Measurements from ENCODE around the gene PHF14.

PHF14 gene

DNA sequence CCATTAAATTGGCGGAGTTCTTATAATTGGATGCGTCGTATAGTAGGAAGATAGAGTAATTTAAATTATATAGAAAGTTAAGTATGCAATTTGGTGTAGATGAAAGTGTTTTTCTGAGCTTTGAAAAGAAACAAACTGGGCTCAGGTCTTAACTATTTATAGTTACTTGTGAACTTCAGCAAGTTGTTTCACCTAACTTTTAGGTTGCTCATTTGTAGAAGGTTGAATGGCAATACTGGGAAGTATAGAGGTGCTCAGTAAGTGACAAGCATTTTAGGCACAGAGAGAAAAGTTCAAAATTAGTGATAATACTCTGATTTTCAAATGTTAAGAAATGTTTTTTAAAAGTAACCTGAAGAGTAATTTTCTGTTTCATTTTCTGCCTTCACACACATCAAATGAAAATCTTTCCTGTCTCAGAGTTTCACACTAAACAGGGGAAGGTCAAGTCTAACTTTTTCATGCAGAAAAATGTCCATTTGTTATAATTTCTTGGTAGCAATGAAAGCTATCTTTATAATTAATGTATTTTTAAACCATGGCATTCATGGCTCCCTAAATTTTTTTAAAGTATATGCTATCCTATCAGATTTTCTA, 146.5 kb downstream of the PHF14 start:
- no peak for DNase-seq

- DNase-seq = no peak
These were observed 147.1 kb downstream of the PHF14 start for GRCh38 chr7:11120675-11121220.

- no peak for DNase-seq
These were observed 151.3 kb downstream of the PHF14 start for GRCh38 chr7:11124856-11125559.

GRCh38 chr7:11127114-11127785, 153.6 kb downstream of the PHF14 start:
- no peak for DNase-seq

GRCh38 chr7:11127988-11128387, 154.3 kb downstream of the PHF14 start:
- no peak for DNase-seq

GRCh38 chr7:11128498-11128897, 154.8 kb downstream of the PHF14 start:
- DNase-seq = no peak

DNA sequence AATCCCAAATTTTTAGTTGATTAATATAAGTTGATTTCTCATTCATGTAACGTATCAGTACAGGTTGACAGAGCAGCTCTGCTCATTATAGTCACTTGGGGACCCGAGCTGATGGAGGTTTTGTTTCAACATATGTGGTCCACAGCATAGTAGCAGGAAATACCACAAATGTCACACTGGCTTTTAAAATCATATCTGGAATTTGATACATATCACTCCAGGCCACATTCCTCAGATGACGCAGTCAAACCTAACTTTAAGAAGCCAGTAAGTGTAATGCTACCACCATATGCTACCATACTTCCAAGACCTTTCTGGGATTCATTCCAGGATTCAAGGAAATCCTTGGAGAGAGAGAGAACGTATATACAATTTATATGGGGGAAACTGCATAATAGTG, 156.3 kb downstream of the PHF14 start:
- no peak for DNase-seq

- DNase-seq = no peak
These were observed 156.9 kb downstream of the PHF14 start for GRCh38 chr7:11130601-11131000.

DNA sequence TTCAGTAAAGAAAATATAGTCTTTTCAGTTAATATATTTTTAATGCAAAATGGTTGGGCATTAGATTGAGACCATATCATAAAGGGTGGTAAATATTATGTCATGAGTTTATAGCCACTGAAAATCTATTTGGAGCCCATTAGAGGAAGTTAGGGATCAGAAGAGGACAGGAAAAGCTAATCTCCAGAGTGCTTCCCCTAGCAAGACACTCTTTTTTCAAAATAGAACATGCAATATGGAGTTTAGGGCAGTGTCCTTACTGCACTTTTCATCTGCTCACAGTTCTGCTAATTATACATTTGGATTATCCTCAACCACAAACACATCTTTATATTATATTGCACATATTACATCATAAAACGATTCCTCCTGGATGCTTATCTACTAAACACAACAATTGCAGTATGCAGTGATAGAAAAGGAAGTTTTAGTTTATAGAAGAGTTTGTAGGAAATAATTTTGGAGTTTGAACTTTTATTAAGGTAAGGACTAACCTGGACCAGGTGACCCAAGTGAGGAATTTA, 159.8 kb downstream of the PHF14 start:
- no peak for DNase-seq

DNA sequence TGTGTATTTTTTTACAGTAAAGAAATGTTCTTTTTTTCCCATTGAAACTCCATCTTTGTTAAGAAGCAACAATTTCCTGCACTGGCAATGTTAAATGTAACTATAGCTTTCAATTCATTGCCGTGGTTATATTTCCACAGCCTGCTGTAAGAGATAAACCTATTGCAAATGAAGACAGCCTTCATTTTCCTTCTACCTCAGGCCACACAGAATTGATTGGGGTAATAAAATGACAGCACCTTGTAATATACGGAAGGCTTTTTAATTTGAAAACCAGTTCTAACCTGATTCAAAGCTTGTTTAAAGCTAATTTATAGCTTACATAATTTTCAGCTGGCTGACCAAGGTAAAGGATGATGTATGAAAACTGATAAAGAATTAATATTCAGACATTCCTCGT, 161.9 kb downstream of the PHF14 start:
- DNase-seq = no peak

DNA sequence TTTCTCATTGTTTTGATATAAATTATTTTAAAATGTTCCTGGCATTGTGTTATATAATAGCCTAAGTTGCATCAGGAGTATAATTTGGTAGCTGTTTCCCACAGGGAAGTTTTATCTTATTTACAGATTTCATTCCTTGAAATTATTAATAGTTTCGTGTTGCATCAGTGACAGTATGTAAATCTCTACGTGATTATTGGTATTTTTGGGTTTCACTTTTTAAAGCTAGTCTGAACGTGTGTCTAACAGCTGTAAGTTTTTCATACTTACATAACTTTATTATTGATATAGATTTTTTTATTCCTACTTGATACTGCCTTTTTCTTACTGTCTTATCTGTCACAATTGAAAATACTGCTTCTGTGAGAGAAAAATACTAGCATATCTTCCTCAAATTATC, 167.9 kb downstream of the PHF14 start:
- DNase-seq = no peak

- no peak for DNase-seq
These were observed 180.0 kb downstream of the PHF14 start for GRCh38 chr7:11153694-11154093.

- no peak for DNase-seq
These were observed 182.2 kb downstream of the PHF14 start for GRCh38 chr7:11155883-11156282.

DNA sequence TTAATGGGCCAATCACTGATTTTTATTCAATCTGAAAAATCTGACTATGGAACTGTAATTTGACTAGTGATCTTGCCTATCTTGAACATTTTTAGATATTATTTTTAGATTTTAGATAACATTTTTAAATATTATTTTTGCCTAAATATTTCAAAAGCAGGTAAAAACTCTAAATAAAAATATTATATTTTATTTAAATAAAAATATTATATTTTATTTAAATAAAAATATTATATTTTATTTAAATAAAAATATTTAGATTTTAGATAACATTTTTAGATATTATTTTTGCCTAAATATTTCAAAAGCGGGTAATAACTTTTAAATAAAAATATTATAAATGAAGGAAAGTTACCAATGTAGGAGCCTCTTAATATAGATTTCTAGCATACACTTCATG, 187.8 kb downstream of the PHF14 start:
- no peak for DNase-seq

GRCh38 chr7:11163220-11163619, 189.5 kb downstream of the PHF14 start:
- DNase-seq = no peak

- DNase-seq = no peak
These were observed 192.4 kb downstream of the PHF14 start for GRCh38 chr7:11166051-11166450.

DNA sequence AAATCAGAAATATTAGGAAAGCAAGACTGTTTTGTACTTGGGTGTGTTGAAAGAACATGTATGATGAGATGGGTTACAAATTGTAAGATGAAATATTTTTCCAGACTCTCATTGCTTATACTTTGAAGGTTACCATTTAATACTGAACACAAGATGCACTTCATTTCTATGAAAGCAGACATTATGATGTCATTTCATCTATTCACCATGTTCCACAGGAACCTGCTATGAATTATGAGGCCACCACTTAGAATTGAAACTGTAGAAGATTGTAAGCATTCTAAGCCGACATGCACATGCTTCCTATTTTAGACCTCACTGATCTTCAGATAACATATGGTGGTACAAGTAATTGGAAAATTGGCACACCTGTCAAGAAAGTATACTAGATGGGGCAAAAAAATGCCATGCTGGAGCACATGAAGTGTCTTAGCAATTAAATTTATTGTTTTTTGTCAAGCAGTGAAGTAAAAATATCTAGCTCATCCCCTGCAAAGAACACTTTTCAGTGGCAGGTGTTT, 195.0 kb downstream of the PHF14 start:
- no peak for DNase-seq

DNA sequence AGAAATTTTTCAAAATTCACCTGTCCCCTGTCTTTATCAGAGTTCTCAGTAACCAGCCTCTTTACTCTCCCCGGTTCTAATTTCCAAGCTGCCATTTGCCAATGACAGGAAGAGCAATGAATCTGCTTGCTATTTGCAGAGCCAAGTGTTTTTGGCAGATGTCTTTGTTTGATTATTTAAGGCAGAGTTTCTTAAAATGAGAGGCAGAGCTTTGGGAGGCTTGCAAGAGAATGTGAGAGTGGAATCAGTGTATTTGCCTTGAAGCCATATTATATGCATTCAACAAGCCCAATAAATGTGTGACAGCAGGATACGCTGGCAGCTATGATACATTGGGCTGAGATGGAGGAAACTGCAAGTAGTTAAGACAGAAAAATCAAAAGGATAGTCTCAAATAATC, 196.5 kb downstream of the PHF14 start:
- DNase-seq = no peak

- no peak for DNase-seq
These were observed 197.3 kb downstream of the PHF14 start for GRCh38 chr7:11170863-11171568.

GRCh38 chr7:11171569-11172192, 198.0 kb downstream of the PHF14 start:
- DNase-seq = no peak

GRCh38 chr7:11172835-11173234, 199.2 kb downstream of the PHF14 start:
- DNase-seq = no peak

GRCh38 chr7:11175371-11175770, 201.7 kb downstream of the PHF14 start:
- DNase-seq = no peak

All from CD4-positive, alpha-beta T cell treated with Interleukin-6 for 4 hours (primary cell).